ENCODE results near the gene ARHGAP12. TPM values are rescaled to one million over a fixed set of nuclear protein-coding genes. Genes with fewer than 3 reads are reported as not detected.
"Not testable (repeated sequence)": the region's sequence is repeated elsewhere in the genome, so short reads cannot be mapped to it uniquely, and the experiment has no call there.

Gene ARHGAP12
- polyA plus RNA-seq, 1 donor from 2014 or later: 62.6 TPM

GRCh38 chr10:31896968-31897384 is 31.7 kb downstream of the ARHGAP12 start:
- Histone ChIP-seq H3K9ac (ENCODE audit: low read length) (no peak overlapping the region), H3K4me3 (ENCODE audit: low read length) (no peak overlapping the region), H3K79me2 (replicated peaks; ENCODE audit: insufficient read depth, low read length) (peaks cover 47% of the 10 kb centered on the region), H3K27ac (ENCODE audit: low read length) (no peak overlapping the region), H4K20me1 (ENCODE audit: insufficient read depth) (no peaks in the 10 kb centered on the region), H3K36me3 (ENCODE audit: insufficient read depth, low read length) (no peaks in the 10 kb centered on the region), H3K27me3 (ENCODE audit: insufficient read depth, low read depth, low read length) (no peaks in the 10 kb centered on the region), H3K4me2 (ENCODE audit: low read length) (no peak overlapping the region), H3K9me2 (ENCODE audit: insufficient read depth, low read length) (no peaks in the 10 kb centered on the region), H3F3A (ENCODE audit: insufficient read depth, low read length, poor library complexity, severe bottlenecking) (no peaks in the 10 kb centered on the region), H3K9me3 (ENCODE audit: low read length) (no peaks in the 10 kb centered on the region), H2AFZ (ENCODE audit: low read depth, low read length) (no peak overlapping the region)
- no peak for TF ChIP-seq EZH2 (IDR thresholded peaks at IDR 0.05; ENCODE audit: borderline replicate concordance, insufficient read depth, low read length, poor library complexity, severe bottlenecking)
- no peak for TF ChIP-seq REST (IDR thresholded peaks at IDR 0.05; ENCODE audit: borderline replicate concordance)
- TF ChIP-seq MXI1 (conservative IDR thresholded peaks at IDR 0.05; ENCODE audit: poor library complexity, severe bottlenecking): no peak
- TF ChIP-seq RAD21 (conservative IDR thresholded peaks at IDR 0.05): no peak
- TF ChIP-seq SMC3 (conservative IDR thresholded peaks at IDR 0.05; ENCODE audit: poor library complexity): no peak
- no peak for TF ChIP-seq TAF1 (IDR thresholded peaks at IDR 0.05; ENCODE audit: low read depth)
- no peak for TF ChIP-seq CTCF (IDR thresholded peaks at IDR 0.05; ENCODE audit: poor library complexity, severe bottlenecking)
- TF ChIP-seq POLR2AphosphoS5 (IDR thresholded peaks at IDR 0.05): no peak
- TF ChIP-seq EP300 (conservative IDR thresholded peaks at IDR 0.05; ENCODE audit: poor library complexity, severe bottlenecking): no peak

GRCh38 chr10:31895722-31896121 is 32.9 kb downstream of the ARHGAP12 start:
- not testable (repeated sequence) for H3F3A ChIP-seq (ENCODE audit: insufficient read depth, low read length, poor library complexity, severe bottlenecking); H3K4me3 ChIP-seq (ENCODE audit: low read length); H3K9ac ChIP-seq (ENCODE audit: low read length); H3K4me2 ChIP-seq (ENCODE audit: low read length); H2AFZ ChIP-seq (ENCODE audit: low read depth, low read length); H3K36me3 ChIP-seq (ENCODE audit: insufficient read depth, low read length); H3K9me2 ChIP-seq (ENCODE audit: insufficient read depth, low read length); H3K9me3 ChIP-seq (ENCODE audit: low read length); H4K20me1 ChIP-seq (ENCODE audit: insufficient read depth); H3K27ac ChIP-seq (ENCODE audit: low read length); H3K27me3 ChIP-seq (ENCODE audit: insufficient read depth, low read depth, low read length)
- peaks cover 42% of the 10 kb centered on the region for H3K79me2 ChIP-seq (replicated peaks; ENCODE audit: insufficient read depth, low read length)

- no peak overlapping the region for H3K4me2 ChIP-seq (ENCODE audit: low read length)
- no peaks in the 10 kb centered on the region for H3F3A ChIP-seq (ENCODE audit: insufficient read depth, low read length, poor library complexity, severe bottlenecking)
- H3K9me2 ChIP-seq (ENCODE audit: insufficient read depth, low read length): no peaks in the 10 kb centered on the region
- peaks cover 28% of the 10 kb centered on the region for H3K79me2 ChIP-seq (replicated peaks; ENCODE audit: insufficient read depth, low read length)
- H4K20me1 ChIP-seq (ENCODE audit: insufficient read depth): no peaks in the 10 kb centered on the region
- no peak for TF ChIP-seq EP300 (conservative IDR thresholded peaks at IDR 0.05; ENCODE audit: poor library complexity, severe bottlenecking)
- no peak for TF ChIP-seq MXI1 (conservative IDR thresholded peaks at IDR 0.05; ENCODE audit: poor library complexity, severe bottlenecking)
- TF ChIP-seq TAF1 (IDR thresholded peaks at IDR 0.05; ENCODE audit: low read depth): no peak
- H3K4me3 ChIP-seq (ENCODE audit: low read length): no peak overlapping the region
- no peak overlapping the region for H3K9ac ChIP-seq (ENCODE audit: low read length)
- no peak overlapping the region for H2AFZ ChIP-seq (ENCODE audit: low read depth, low read length)
- no peaks in the 10 kb centered on the region for H3K27me3 ChIP-seq (ENCODE audit: insufficient read depth, low read depth, low read length)
- no peaks in the 10 kb centered on the region for H3K36me3 ChIP-seq (ENCODE audit: insufficient read depth, low read length)
- H3K9me3 ChIP-seq (ENCODE audit: low read length): no peaks in the 10 kb centered on the region
- no peak overlapping the region for H3K27ac ChIP-seq (ENCODE audit: low read length)
Measured at GRCh38 chr10:31888442-31888841, 40.2 kb downstream of the ARHGAP12 start.

Data from neural cell (in vitro differentiated cells).